Measurements from ENCODE around the gene LANCL1.

LANCL1 gene

GRCh38 chr2:210388148-210388547 is 88.4 kb downstream of the LANCL1 start:
- no peak for DNase-seq

GRCh38 chr2:210387074-210387473 is 89.5 kb downstream of the LANCL1 start:
- DNase-seq = no peak

Data from NCI-H748 treated with DMSO at 0.1 percent for 48 hours (cell line).